GM10847 (cell line): ENCODE measurements around the gene KLK2.

Experiments
- POLR2A ChIP-seq: IDR thresholded peaks from 2 replicates; pipeline ENCODE4 v1.6.1; 2011; ENCODE audit not compliant: insufficient read length; ENCODE audit errors: extremely low read depth

KLK2 gene

GRCh38 chr19:50839712-50840655, 33.3 kb upstream of the KLK2 start:
- no peak for TF ChIP-seq POLR2A

DNA sequence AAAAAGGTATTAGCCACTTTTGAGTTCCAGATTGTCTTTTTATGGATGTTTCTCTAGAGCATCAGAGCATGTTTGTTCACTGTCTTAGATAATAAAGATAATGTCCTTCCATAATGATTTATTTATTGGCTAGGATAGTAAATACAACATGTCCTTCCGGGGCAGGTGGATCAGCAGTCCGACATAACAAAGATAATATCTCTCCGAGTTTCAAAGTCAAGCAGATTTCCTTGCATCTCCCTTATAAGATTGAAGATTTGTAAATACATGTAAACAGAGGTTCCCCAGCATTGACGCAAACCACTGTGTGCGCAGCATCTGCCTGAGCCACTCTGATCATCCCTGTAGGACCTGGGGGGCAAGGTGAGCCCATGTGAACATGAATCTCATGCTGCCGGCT, 31.1 kb upstream of the KLK2 start:
- no peak for TF ChIP-seq POLR2A

- no peak for TF ChIP-seq POLR2A
Observed at GRCh38 chr19:50843205-50843604, 30.0 kb upstream of the KLK2 start.

GRCh38 chr19:50843701-50844221, 29.5 kb upstream of the KLK2 start:
- no peak for TF ChIP-seq POLR2A

GRCh38 chr19:50844296-50844935, 28.8 kb upstream of the KLK2 start:
- no peak for TF ChIP-seq POLR2A

DNA sequence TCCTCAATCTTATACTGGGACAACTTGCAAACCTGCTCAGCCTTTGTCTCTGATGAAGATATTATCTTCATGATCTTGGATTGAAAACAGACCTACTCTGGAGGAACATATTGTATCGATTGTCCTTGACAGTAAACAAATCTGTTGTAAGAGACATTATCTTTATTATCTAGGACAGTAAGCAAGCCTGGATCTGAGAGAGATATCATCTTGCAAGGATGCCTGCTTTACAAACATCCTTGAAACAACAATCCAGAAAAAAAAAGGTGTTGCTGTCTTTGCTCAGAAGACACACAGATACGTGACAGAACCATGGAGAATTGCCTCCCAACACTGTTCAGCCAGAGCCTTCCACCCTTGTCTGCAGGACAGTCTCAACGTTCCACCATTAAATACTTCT, 22.5 kb upstream of the KLK2 start:
- TF ChIP-seq POLR2A = no peak

DNA sequence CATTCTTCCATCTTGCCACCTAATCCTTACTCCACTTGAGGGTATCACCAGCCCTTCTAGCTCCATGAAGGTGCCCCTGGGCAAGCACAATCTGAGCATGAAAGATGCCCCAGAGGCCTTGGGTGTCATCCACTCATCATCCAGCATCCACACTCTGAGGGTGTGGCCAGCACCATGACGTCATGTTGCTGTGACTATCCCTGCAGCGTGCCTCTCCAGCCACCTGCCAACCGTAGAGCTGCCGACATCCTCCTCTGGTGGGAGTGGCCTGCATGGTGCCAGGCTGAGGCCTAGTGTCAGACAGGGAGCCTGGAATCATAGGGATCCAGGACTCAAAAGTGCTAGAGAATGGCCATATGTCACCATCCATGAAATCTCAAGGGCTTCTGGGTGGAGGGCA, 21.6 kb upstream of the KLK2 start:
- no peak for TF ChIP-seq POLR2A

DNA sequence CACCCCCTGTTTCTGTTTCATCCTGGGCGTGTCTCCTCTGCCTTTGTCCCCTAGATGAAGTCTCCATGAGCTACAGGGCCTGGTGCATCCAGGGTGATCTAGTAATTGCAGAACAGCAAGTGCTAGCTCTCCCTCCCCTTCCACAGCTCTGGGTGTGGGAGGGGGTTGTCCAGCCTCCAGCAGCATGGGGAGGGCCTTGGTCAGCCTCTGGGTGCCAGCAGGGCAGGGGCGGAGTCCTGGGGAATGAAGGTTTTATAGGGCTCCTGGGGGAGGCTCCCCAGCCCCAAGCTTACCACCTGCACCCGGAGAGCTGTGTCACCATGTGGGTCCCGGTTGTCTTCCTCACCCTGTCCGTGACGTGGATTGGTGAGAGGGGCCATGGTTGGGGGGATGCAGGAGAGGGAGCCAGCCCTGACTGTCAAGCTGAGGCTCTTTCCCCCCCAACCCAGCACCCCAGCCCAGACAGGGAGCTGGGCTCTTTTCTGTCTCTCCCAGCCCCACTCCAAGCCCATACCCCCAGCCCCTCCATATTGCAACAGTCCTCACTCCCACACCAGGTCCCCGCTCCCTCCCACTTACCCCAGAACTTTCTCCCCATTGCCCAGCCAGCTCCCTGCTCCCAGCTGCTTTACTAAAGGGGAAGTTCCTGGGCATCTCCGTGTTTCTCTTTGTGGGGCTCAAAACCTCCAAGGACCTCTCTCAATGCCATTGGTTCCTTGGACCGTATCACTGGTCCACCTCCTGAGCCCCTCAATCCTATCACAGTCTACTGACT, 18.4 kb upstream of the KLK2 start, which contains the start of gene KLK3:
TSS of gene KLK3 (plus strand) at position 280 of the 775 bp plus-strand sequence. CDS start at position 321, 41 bp downstream.
- TF ChIP-seq POLR2A = no peak

DNA sequence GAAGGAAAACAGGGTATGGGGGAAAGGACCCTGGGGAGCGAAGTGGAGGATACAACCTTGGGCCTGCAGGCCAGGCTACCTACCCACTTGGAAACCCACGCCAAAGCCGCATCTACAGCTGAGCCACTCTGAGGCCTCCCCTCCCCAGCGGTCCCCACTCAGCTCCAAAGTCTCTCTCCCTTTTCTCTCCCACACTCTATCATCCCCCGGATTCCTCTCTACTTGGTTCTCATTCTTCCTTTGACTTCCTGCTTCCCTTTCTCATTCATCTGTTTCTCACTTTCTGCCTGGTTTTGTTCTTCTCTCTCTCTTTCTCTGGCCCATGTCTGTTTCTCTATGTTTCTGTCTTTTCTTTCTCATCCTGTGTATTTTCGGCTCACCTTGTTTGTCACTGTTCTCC, 15.9 kb upstream of the KLK2 start:
- TF ChIP-seq POLR2A = no peak

- no peak for TF ChIP-seq POLR2A
Observed at GRCh38 chr19:50858886-50859285, 14.4 kb upstream of the KLK2 start.

GRCh38 chr19:50859849-50860248, 13.4 kb upstream of the KLK2 start:
- TF ChIP-seq POLR2A = no peak

DNA sequence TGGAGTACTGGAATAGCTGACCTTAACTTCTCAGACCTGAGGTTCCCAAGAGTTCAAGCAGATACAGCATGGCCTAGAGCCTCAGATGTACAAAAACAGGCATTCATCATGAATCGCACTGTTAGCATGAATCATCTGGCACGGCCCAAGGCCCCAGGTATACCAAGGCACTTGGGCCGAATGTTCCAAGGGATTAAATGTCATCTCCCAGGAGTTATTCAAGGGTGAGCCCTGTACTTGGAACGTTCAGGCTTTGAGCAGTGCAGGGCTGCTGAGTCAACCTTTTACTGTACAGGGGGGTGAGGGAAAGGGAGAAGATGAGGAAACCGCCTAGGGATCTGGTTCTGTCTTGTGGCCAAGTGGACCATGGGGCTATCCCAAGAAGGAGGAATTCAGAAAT, 12.2 kb upstream of the KLK2 start:
- TF ChIP-seq POLR2A = no peak

- TF ChIP-seq POLR2A = no peak
Observed at GRCh38 chr19:50861496-50862286, 11.5 kb upstream of the KLK2 start.

DNA sequence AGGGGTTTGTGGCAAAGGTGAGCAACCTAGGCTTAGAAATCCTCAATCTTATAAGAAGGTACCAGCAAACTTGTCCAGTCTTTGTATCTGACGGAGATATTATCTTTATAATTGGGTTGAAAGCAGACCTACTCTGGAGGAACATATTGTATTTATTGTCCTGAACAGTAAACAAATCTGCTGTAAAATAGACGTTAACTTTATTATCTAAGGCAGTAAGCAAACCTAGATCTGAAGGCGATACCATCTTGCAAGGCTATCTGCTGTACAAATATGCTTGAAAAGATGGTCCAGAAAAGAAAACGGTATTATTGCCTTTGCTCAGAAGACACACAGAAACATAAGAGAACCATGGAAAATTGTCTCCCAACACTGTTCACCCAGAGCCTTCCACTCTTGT, 3.8 kb upstream of the KLK2 start:
- no peak for TF ChIP-seq POLR2A
